H9 (cell line): Measurements from ENCODE around the gene HRH1. TPM values are rescaled to one million over a fixed set of nuclear protein-coding genes. Genes with fewer than 3 reads are reported as not detected.

ENCODE experiments used
- DNase-seq: peaks from one replicate; pipeline ENCODE4 v3.0.0-alpha.2; 2017
- H2AFZ ChIP-seq: one replicate; pipeline ENCODE4 v1.6.1; 2013; ENCODE audit warnings: mild to moderate bottlenecking, low read length, control low read depth, moderate library complexity
- H2AK5ac ChIP-seq: 2 replicates; pipeline ENCODE4 v1.6.1; 2013; ENCODE audit warnings: low read length, control low read depth, mixed read lengths; ENCODE audit not compliant: insufficient read length
- H2BK120ac ChIP-seq: one replicate; pipeline ENCODE4 v1.6.1; 2013; ENCODE audit warnings: low read depth, mild to moderate bottlenecking, low read length, control low read depth, inconsistent platforms; ENCODE audit not compliant: poor library complexity, severe bottlenecking
- H2BK12ac ChIP-seq: 2 replicates; pipeline ENCODE4 v1.6.1; 2013; ENCODE audit warnings: low read length, control low read depth, mixed read lengths, low read depth; ENCODE audit not compliant: insufficient read length
- H2BK15ac ChIP-seq: 2 replicates; pipeline ENCODE4 v1.6.1; 2013; ENCODE audit warnings: low read depth, low read length, control low read depth
- H2BK20ac ChIP-seq: one replicate; pipeline ENCODE4 v1.6.1; 2013; ENCODE audit warnings: low read depth, mild to moderate bottlenecking, low read length, control low read depth, inconsistent platforms; ENCODE audit not compliant: poor library complexity, severe bottlenecking
- H2BK5ac ChIP-seq: 2 replicates; pipeline ENCODE4 v1.6.1; 2013; ENCODE audit warnings: low read length, control low read depth, mixed read lengths; ENCODE audit not compliant: insufficient read length
- H3K14ac ChIP-seq: 2 replicates; pipeline ENCODE4 v1.6.1; 2013; ENCODE audit warnings: low read length, control low read depth; ENCODE audit not compliant: insufficient read depth
- H3K18ac ChIP-seq: 2 replicates; pipeline ENCODE4 v1.6.1; 2013; ENCODE audit warnings: low read depth, mild to moderate bottlenecking, mixed read lengths, low read length, control low read depth; ENCODE audit not compliant: insufficient read length
- H3K23ac ChIP-seq: 2 replicates; pipeline ENCODE4 v1.6.1; 2013; ENCODE audit warnings: low read length, control low read depth, mixed read lengths, low read depth; ENCODE audit not compliant: insufficient read length
- H3K23me2 ChIP-seq: 2 replicates; pipeline ENCODE4 v1.6.1; 2013; ENCODE audit warnings: low read depth, mild to moderate bottlenecking, mixed read lengths, low read length, control low read depth; ENCODE audit not compliant: insufficient read length, poor library complexity, severe bottlenecking
- H3K27ac ChIP-seq: 2 replicates; pipeline ENCODE4 v1.5.1; 2013; ENCODE audit warnings: low read length, control low read depth, mixed read lengths, low read depth; ENCODE audit not compliant: insufficient read length
- H3K27me3 ChIP-seq: 2 replicates; pipeline ENCODE4 v1.6.1; 2013; ENCODE audit warnings: low read length, control low read depth, inconsistent platforms; ENCODE audit not compliant: insufficient read depth
- H3K4ac ChIP-seq: 2 replicates; pipeline ENCODE4 v1.6.1; 2013; ENCODE audit warnings: low read depth, mild to moderate bottlenecking, control low read depth, inconsistent platforms, low read length, moderate library complexity
- H3K4me1 ChIP-seq: 2 replicates; pipeline ENCODE4 v1.6.1; 2013; ENCODE audit warnings: low read length, control low read depth, inconsistent platforms; ENCODE audit not compliant: insufficient read depth
- H3K4me2 ChIP-seq: 2 replicates; pipeline ENCODE4 v1.6.1; 2013; ENCODE audit warnings: low read length, control low read depth, mixed read lengths; ENCODE audit not compliant: insufficient read length, insufficient read depth
- H3K56ac ChIP-seq: 2 replicates; pipeline ENCODE4 v1.6.1; 2013; ENCODE audit warnings: low read depth, mild to moderate bottlenecking, mixed read lengths, low read length, control low read depth; ENCODE audit not compliant: insufficient read length
- H3K79me1 ChIP-seq: 2 replicates; pipeline ENCODE4 v1.6.1; 2013; ENCODE audit warnings: low read depth, mild to moderate bottlenecking, moderate library complexity, low read length, control low read depth, inconsistent platforms; ENCODE audit not compliant: insufficient read depth, poor library complexity, severe bottlenecking
- H3K79me2 ChIP-seq: 2 replicates; pipeline ENCODE4 v1.6.1; 2013; ENCODE audit warnings: low read length, control low read depth, inconsistent platforms; ENCODE audit not compliant: insufficient read depth
- H3K9ac ChIP-seq: 2 replicates; pipeline ENCODE4 v1.6.1; 2013; ENCODE audit warnings: low read length, control low read depth, mixed read lengths; ENCODE audit not compliant: insufficient read length; ENCODE audit errors: extremely low read depth
- H3K9me3 ChIP-seq: one replicate; pipeline ENCODE4 v1.6.1; 2013; ENCODE audit warnings: low read depth, low read length, inconsistent platforms; ENCODE audit not compliant: control insufficient read depth
- H3T11ph ChIP-seq: one replicate; pipeline ENCODE4 v1.6.1; 2013; ENCODE audit warnings: mild to moderate bottlenecking, low read length, control low read depth, inconsistent platforms
- H4K20me1 ChIP-seq: one replicate; pipeline ENCODE4 v1.6.1; 2013; ENCODE audit not compliant: control insufficient read depth, insufficient read length, insufficient read depth
- H4K5ac ChIP-seq: 2 replicates; pipeline ENCODE4 v1.6.1; 2013; ENCODE audit warnings: low read depth, mild to moderate bottlenecking, mixed read lengths, low read length, control low read depth; ENCODE audit not compliant: insufficient read length
- H4K8ac ChIP-seq: replicated peaks from 2 replicates; pipeline ENCODE4 v1.6.1; 2013; ENCODE audit warnings: low read length, control low read depth, mixed read lengths, low read depth; ENCODE audit not compliant: insufficient read length
- H4K91ac ChIP-seq: 2 replicates; pipeline ENCODE4 v1.6.1; 2013; ENCODE audit warnings: low read depth, mild to moderate bottlenecking, moderate library complexity, mixed read lengths, low read length, control low read depth; ENCODE audit not compliant: insufficient read length
- H3K27ac Mint-ChIP-seq, 3 experiments: 2 replicates in 2 of 3; 3 replicates in 1 of 3; pipeline ENCODE4 v1.8.0; 2020 to 2021; ENCODE audit warnings: mixed read lengths in 3 of 3, mild to moderate bottlenecking in 1 of 3, moderate library complexity in 1 of 3
- H3K27me3 Mint-ChIP-seq: 2 replicates; pipeline ENCODE4 v1.8.0; 2021; ENCODE audit warnings: low read depth, mild to moderate bottlenecking, moderate library complexity, mixed read lengths
- H3K36me3 Mint-ChIP-seq, 3 experiments: 2 replicates in 2 of 3; 3 replicates in 1 of 3; pipeline ENCODE4 v1.8.0; 2020 to 2021; ENCODE audit warnings: low read depth in 3 of 3, mixed read lengths in 3 of 3; ENCODE audit not compliant: insufficient read depth in 1 of 3
- H3K4me1 Mint-ChIP-seq, 2 experiments: 2 replicates each; pipeline ENCODE4 v1.8.0; 2020; ENCODE audit warnings: mixed read lengths in 2 of 2
- H3K4me3 Mint-ChIP-seq, 2 experiments: 2 replicates in 1 of 2; 3 replicates in 1 of 2; pipeline ENCODE4 v1.8.0; 2020 to 2021; ENCODE audit warnings: mild to moderate bottlenecking in 2 of 2, mixed read lengths in 2 of 2, moderate library complexity in 1 of 2
- H3K9me3 Mint-ChIP-seq, 2 experiments: 2 replicates in 1 of 2; 3 replicates in 1 of 2; pipeline ENCODE4 v1.8.0; 2020; ENCODE audit warnings: mild to moderate bottlenecking in 2 of 2, mixed read lengths in 2 of 2, moderate library complexity in 1 of 2
- CTCF ChIP-seq: fragments of 200-600 bp; sonication (generic); conservative IDR thresholded peaks from 3 replicates; pipeline ENCODE4 v1.8.0; 2021; ENCODE audit warnings: antibody characterized with exemption, mild to moderate bottlenecking
- WGBS: extraction: QIAGEN DNeasy Blood & Tissue Kit; methylation state at CpG from one replicate; pipeline ENCODE4 v1.1.7; 2013; ENCODE audit warnings: missing lambda C conversion rate, low lambda C conversion rate, mixed read lengths; ENCODE audit not compliant: insufficient read length; ENCODE audit errors: extremely low coverage; 5-methylcytosine and 5-hydroxymethylcytosine counted together
- total RNA-seq: library from RNA; stranded (reverse); gene quantifications from 2 replicates; pipeline ENCODE4 v1.2.1, GENCODE V29; 2021

The HRH1 gene
- total RNA-seq, 1 experiment from 2014 or later, result 0.74 TPM

- no peak overlapping the region for H3K27ac Mint-ChIP-seq
- H3K4me3 Mint-ChIP-seq, result no peak overlapping the region
- no peaks in the 10 kb centered on the region for H3K9me3 Mint-ChIP-seq
- Histone ChIP-seq H3K23me2 (no peaks in the 10 kb centered on the region), H3T11ph (no peak overlapping the region), H2AK5ac (no peak overlapping the region), H3K56ac (no peak overlapping the region), H3K79me1 (no peaks in the 10 kb centered on the region), H3K9ac (no peak overlapping the region), H2BK5ac (no peak overlapping the region), H4K20me1 (peaks cover 2% of the 10 kb centered on the region), H2BK20ac (no peak overlapping the region), H3K23ac (no peak overlapping the region), H3K27me3 (no peaks in the 10 kb centered on the region), H3K18ac (no peak overlapping the region), H4K91ac (no peak overlapping the region), H4K8ac (no peak overlapping the region), H2AFZ (no peak overlapping the region), H3K4ac (no peak overlapping the region), H3K9me3 (no peaks in the 10 kb centered on the region), H3K79me2 (no peaks in the 10 kb centered on the region), H3K4me2 (no peak overlapping the region), H2BK15ac (no peak overlapping the region), H3K27ac (no peak overlapping the region), H3K4me1 (no peaks in the 10 kb centered on the region), H2BK12ac (no peak overlapping the region), H3K14ac (no peak overlapping the region), H2BK120ac (no peak overlapping the region), H4K5ac (no peak overlapping the region)
- H3K4me1 Mint-ChIP-seq, result peaks cover 8 to 9% of the 10 kb centered on the region in 2 experiments
- H3K36me3 Mint-ChIP-seq, result no peaks in the 10 kb centered on the region
- peaks cover 3% of the 10 kb centered on the region for H3K27me3 Mint-ChIP-seq
- no peak for DNase-seq
- TF ChIP-seq CTCF, result no peak
- WGBS, result no CpG with 5 or more reads among the region's 13 CpGs
Observed at GRCh38 chr3:11168406-11168805, 14.1 kb downstream of the HRH1 start.
